ENCODE data around the gene MCRIP1. TPM values are rescaled to one million over a fixed set of nuclear protein-coding genes. Genes with fewer than 3 reads are reported as not detected.

MCRIP1 gene
- total RNA-seq, 1 experiment from 2014 or later: 115 TPM

GRCh38 chr17:81807210-81807719 is 25.8 kb downstream of the MCRIP1 start:
- intact Hi-C loops (cut with micrococcal nuclease; ENCODE audit: unreplicated experiment) (no loop called here), in situ Hi-C loops (cut with HindIII; ENCODE audit: low pct_unique_long_range_greater_than_20kb, low sequenced_read_pairs) (no loop called here)
- Histone ChIP-seq H3K9me3 (ENCODE audit: control insufficient read depth, insufficient read depth, low read depth, low read length) (no peaks in the 10 kb centered on the region), H3K36me3 (ENCODE audit: control insufficient read depth, insufficient read depth, low read length) (no peaks in the 10 kb centered on the region), H3K4me1 (ENCODE audit: control insufficient read depth, insufficient read depth, low read length) (peaks cover 5% of the 10 kb centered on the region), H3K27ac (ENCODE audit: low read length) (no peak overlapping the region), H3K27me3 (ENCODE audit: control insufficient read depth, insufficient read depth, low read length) (no peaks in the 10 kb centered on the region; the same call in 1 of the 2 replicates), H3K4me3 (ENCODE audit: low read depth in 2 of 2, low read length in 2 of 2) (no peak overlapping the region)
- CTCF ChIA-PET: interaction anchor here (0.5 to 0.7 kb wide), 3 partner anchors 40 to 85 kb away, joined by 3 to 6 read pairs (median 3); no protein-coding TSS in a partner anchor
- no peak for DNase-seq (ENCODE audit: low read depth, low spot score)
- no TSS peak for BruUV-seq (replicated peaks)
- POLR2A ChIA-PET: interaction anchor here (0.6 kb wide), 1 partner anchor 51 kb away, joined by 17 read pairs; no protein-coding TSS in a partner anchor
- TF ChIP-seq CTCF (IDR thresholded peaks at IDR 0.05) (no peak), POLR2AphosphoS5 (IDR thresholded peaks at IDR 0.05; ENCODE audit: low read depth, low read length) (no peak), SIN3A (IDR thresholded peaks at IDR 0.05; ENCODE audit: borderline replicate concordance, insufficient read depth, low read depth, low read length) (no peak), TCF7L2 (IDR thresholded peaks at IDR 0.05; ENCODE audit: low read depth, low read length) (no peak), REST (IDR thresholded peaks at IDR 0.05; ENCODE audit: insufficient read depth in 1 of 2, low read depth in 2 of 2, low read length in 1 of 2) (no peak)
- ATAC-seq: peak; percentile 25

GRCh38 chr17:81806461-81807209 is 26.5 kb downstream of the MCRIP1 start:
- TF ChIP-seq POLR2AphosphoS5 (IDR thresholded peaks at IDR 0.05; ENCODE audit: low read depth, low read length): no peak
- TF ChIP-seq TCF7L2 (IDR thresholded peaks at IDR 0.05; ENCODE audit: low read depth, low read length): no peak
- no peak for TF ChIP-seq REST (IDR thresholded peaks at IDR 0.05; ENCODE audit: insufficient read depth in 1 of 2, low read depth in 2 of 2, low read length in 1 of 2)
- no peak; the same call in 1 of the 2 replicates for TF ChIP-seq CTCF (IDR thresholded peaks at IDR 0.05)
- no peak for TF ChIP-seq SIN3A (IDR thresholded peaks at IDR 0.05; ENCODE audit: borderline replicate concordance, insufficient read depth, low read depth, low read length)
- intact Hi-C loops (cut with micrococcal nuclease; ENCODE audit: unreplicated experiment) (no loop called here), in situ Hi-C loops (cut with HindIII; ENCODE audit: low pct_unique_long_range_greater_than_20kb, low sequenced_read_pairs) (no loop called here)
- CTCF ChIA-PET: interaction anchor here (0.5 to 0.7 kb wide), 3 partner anchors 41 to 61 kb away, joined by 3 to 6 read pairs (median 3); no protein-coding TSS in a partner anchor
- Histone ChIP-seq H3K27me3 (ENCODE audit: control insufficient read depth, insufficient read depth, low read length) (no peaks in the 10 kb centered on the region; the same call in 1 of the 2 replicates), H3K4me1 (ENCODE audit: control insufficient read depth, insufficient read depth, low read length) (peaks cover 5% of the 10 kb centered on the region), H3K9me3 (ENCODE audit: control insufficient read depth, insufficient read depth, low read depth, low read length) (no peaks in the 10 kb centered on the region), H3K36me3 (ENCODE audit: control insufficient read depth, insufficient read depth, low read length) (no peaks in the 10 kb centered on the region), H3K4me3 (ENCODE audit: low read depth in 2 of 2, low read length in 2 of 2) (no peak overlapping the region), H3K27ac (ENCODE audit: low read length) (no peak overlapping the region)
- POLR2A ChIA-PET: interaction anchor here (0.6 kb wide), 2 partner anchors 27 to 51 kb away, joined by 3 to 17 read pairs; no protein-coding TSS in a partner anchor
- ATAC-seq (peak; percentile 42), DNase-seq (ENCODE audit: low read depth, low spot score) (no peak)
- BruUV-seq (replicated peaks): no TSS peak
